ENCODE measurements around the gene HAPLN2.

HAPLN2 gene

GRCh38 chr1:156592910-156593660 is 26.1 kb upstream of the HAPLN2 start:
- WGBS (ENCODE audit: extremely low coverage, insufficient coverage, insufficient read length), result no CpG with 5 or more reads among the region's 8 CpGs
- H3K79me1 ChIP-seq (ENCODE audit: low read length), result peaks cover 6% of the 10 kb centered on the region
- H3K4me3 ChIP-seq (ENCODE audit: low read depth, low read length), result no peak overlapping the region
- no peaks in the 10 kb centered on the region for H3K27me3 ChIP-seq (ENCODE audit: insufficient read depth, low read length)
- peaks cover 3 to 8% of the 10 kb centered on the region in 2 experiments for H3K4me1 ChIP-seq (ENCODE audit: control insufficient read depth in 1 of 2, insufficient read depth in 2 of 2, low read length in 2 of 2)
- no peak for DNase-seq
- no peak overlapping the region for H3K4me2 ChIP-seq (ENCODE audit: low read length)
- H3K9ac ChIP-seq (ENCODE audit: low read length), result no peak overlapping the region
- no peak overlapping the region for H3K4ac ChIP-seq (ENCODE audit: low read depth, low read length)
- H2AK5ac ChIP-seq (ENCODE audit: low read length), result no peak overlapping the region
- peaks cover 6% of the 10 kb centered on the region for H3K79me2 ChIP-seq (ENCODE audit: control insufficient read depth, insufficient read depth, low read length, poor library complexity)
- H4K91ac ChIP-seq (ENCODE audit: low read depth, low read length), result no peak overlapping the region
- peaks cover 34 to 45% of the 10 kb centered on the region in 2 experiments for H3K36me3 ChIP-seq (ENCODE audit: control insufficient read depth in 1 of 2, insufficient read depth in 2 of 2, low read length in 2 of 2)
- no peaks in the 10 kb centered on the region for H3K9me3 ChIP-seq (ENCODE audit: insufficient read depth, low read depth, low read length)
- no peak overlapping the region for H3K23ac ChIP-seq (ENCODE audit: low read length)
- no peak overlapping the region for H4K12ac ChIP-seq (ENCODE audit: low read depth, low read length)
- no peak overlapping the region for H2BK12ac ChIP-seq (ENCODE audit: low read length)
- no peak overlapping the region for H4K8ac ChIP-seq (ENCODE audit: low read depth, low read length)
- no peak overlapping the region for H2BK5ac ChIP-seq (ENCODE audit: low read depth, low read length, poor library complexity)
- H3K18ac ChIP-seq (ENCODE audit: low read length), result no peak overlapping the region
- no peak overlapping the region for H2BK120ac ChIP-seq (ENCODE audit: insufficient read depth, low read length, poor library complexity)
- H2AFZ ChIP-seq (ENCODE audit: insufficient read depth, low read length, poor library complexity), result no peak overlapping the region
- H3K27ac ChIP-seq (ENCODE audit: low read depth, low read length), result no peak overlapping the region
- H3K14ac ChIP-seq (ENCODE audit: low read length), result no peak overlapping the region

- Histone ChIP-seq H3K9me3 (ENCODE audit: insufficient read depth, low read depth, low read length) (no peaks in the 10 kb centered on the region), H2BK5ac (ENCODE audit: low read depth, low read length, poor library complexity) (no peak overlapping the region), H4K8ac (ENCODE audit: low read depth, low read length) (no peak overlapping the region), H3K14ac (ENCODE audit: low read length) (no peak overlapping the region), H3K36me3 (ENCODE audit: control insufficient read depth in 1 of 2, insufficient read depth in 2 of 2, low read length in 2 of 2) (peaks cover 37 to 48% of the 10 kb centered on the region in 2 experiments), H3K4me1 (ENCODE audit: control insufficient read depth in 1 of 2, insufficient read depth in 2 of 2, low read length in 2 of 2) (peaks cover 3 to 8% of the 10 kb centered on the region in 2 experiments), H3K4ac (ENCODE audit: low read depth, low read length) (no peak overlapping the region), H2BK12ac (ENCODE audit: low read length) (no peak overlapping the region), H2AFZ (ENCODE audit: insufficient read depth, low read length, poor library complexity) (no peak overlapping the region), H3K23ac (ENCODE audit: low read length) (no peak overlapping the region), H3K9ac (ENCODE audit: low read length) (no peak overlapping the region), H3K79me1 (ENCODE audit: low read length) (peaks cover 6% of the 10 kb centered on the region), H3K4me3 (ENCODE audit: low read depth, low read length) (no peak overlapping the region), H3K79me2 (ENCODE audit: control insufficient read depth, insufficient read depth, low read length, poor library complexity) (peaks cover 6% of the 10 kb centered on the region), H2AK5ac (ENCODE audit: low read length) (no peak overlapping the region), H2BK120ac (ENCODE audit: insufficient read depth, low read length, poor library complexity) (no peak overlapping the region), H4K91ac (ENCODE audit: low read depth, low read length) (no peak overlapping the region), H4K12ac (ENCODE audit: low read depth, low read length) (no peak overlapping the region), H3K18ac (ENCODE audit: low read length) (no peak overlapping the region), H3K27ac (ENCODE audit: low read depth, low read length) (no peak overlapping the region), H3K27me3 (ENCODE audit: insufficient read depth, low read length) (no peaks in the 10 kb centered on the region), H3K4me2 (ENCODE audit: low read length) (no peak overlapping the region)
- no CpG with 5 or more reads among the region's 8 CpGs for WGBS (ENCODE audit: extremely low coverage, insufficient coverage, insufficient read length)
- DNase-seq, result no peak
Measured at GRCh38 chr1:156593661-156593989, 25.6 kb upstream of the HAPLN2 start.

DNA sequence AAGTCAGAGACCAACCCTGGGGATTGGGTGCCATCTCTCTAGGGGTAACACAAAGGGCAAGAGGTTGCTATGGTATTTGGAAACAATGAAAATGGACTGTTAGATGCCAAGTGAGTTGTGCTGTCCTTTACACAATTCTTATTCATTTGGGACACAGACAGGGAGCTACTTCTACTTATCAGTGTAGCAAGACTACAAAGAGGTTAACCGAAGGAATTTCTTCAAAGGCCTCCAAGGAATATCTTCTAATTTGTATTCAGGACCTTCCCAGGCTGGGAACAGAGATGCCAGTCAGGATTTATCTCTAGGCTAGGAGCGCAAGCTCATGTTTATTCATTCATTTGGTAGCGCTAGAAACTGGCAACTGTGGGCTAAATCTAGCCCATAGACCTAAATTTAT is 25.0 kb upstream of the HAPLN2 start:
- peaks cover 6% of the 10 kb centered on the region for H3K79me1 ChIP-seq (ENCODE audit: low read length)
- H3K4me2 ChIP-seq (ENCODE audit: low read length), result no peak overlapping the region
- no peak overlapping the region for H3K4me3 ChIP-seq (ENCODE audit: low read depth, low read length)
- no peak overlapping the region for H3K4ac ChIP-seq (ENCODE audit: low read depth, low read length)
- H3K18ac ChIP-seq (ENCODE audit: low read length), result no peak overlapping the region
- H3K9ac ChIP-seq (ENCODE audit: low read length), result no peak overlapping the region
- no peak overlapping the region for H3K27ac ChIP-seq (ENCODE audit: low read depth, low read length)
- no peak overlapping the region for H3K23ac ChIP-seq (ENCODE audit: low read length)
- no peak overlapping the region for H4K91ac ChIP-seq (ENCODE audit: low read depth, low read length)
- H4K12ac ChIP-seq (ENCODE audit: low read depth, low read length), result no peak overlapping the region
- no peak overlapping the region for H2BK5ac ChIP-seq (ENCODE audit: low read depth, low read length, poor library complexity)
- peaks cover 39 to 48% of the 10 kb centered on the region in 2 experiments for H3K36me3 ChIP-seq (ENCODE audit: control insufficient read depth in 1 of 2, insufficient read depth in 2 of 2, low read length in 2 of 2)
- no peak overlapping the region for H2BK12ac ChIP-seq (ENCODE audit: low read length)
- H3K79me2 ChIP-seq (ENCODE audit: control insufficient read depth, insufficient read depth, low read length, poor library complexity), result peaks cover 6% of the 10 kb centered on the region
- peaks cover 3 to 8% of the 10 kb centered on the region in 2 experiments for H3K4me1 ChIP-seq (ENCODE audit: control insufficient read depth in 1 of 2, insufficient read depth in 2 of 2, low read length in 2 of 2)
- no peak overlapping the region for H2AFZ ChIP-seq (ENCODE audit: insufficient read depth, low read length, poor library complexity)
- no peak overlapping the region for H4K8ac ChIP-seq (ENCODE audit: low read depth, low read length)
- no CpG with 5 or more reads among the region's 3 CpGs for WGBS (ENCODE audit: extremely low coverage, insufficient coverage, insufficient read length)
- no peaks in the 10 kb centered on the region for H3K9me3 ChIP-seq (ENCODE audit: insufficient read depth, low read depth, low read length)
- DNase-seq, result no peak
- no peak overlapping the region for H2BK120ac ChIP-seq (ENCODE audit: insufficient read depth, low read length, poor library complexity)
- H2AK5ac ChIP-seq (ENCODE audit: low read length), result no peak overlapping the region
- no peak overlapping the region for H3K14ac ChIP-seq (ENCODE audit: low read length)
- H3K27me3 ChIP-seq (ENCODE audit: insufficient read depth, low read length), result no peaks in the 10 kb centered on the region

- H3K4me1 ChIP-seq (ENCODE audit: control insufficient read depth in 1 of 2, insufficient read depth in 2 of 2, low read length in 2 of 2), result peaks cover 3 to 8% of the 10 kb centered on the region in 2 experiments
- H2AFZ ChIP-seq (ENCODE audit: insufficient read depth, low read length, poor library complexity), result no peak overlapping the region
- WGBS (ENCODE audit: extremely low coverage, insufficient coverage, insufficient read length), result no CpG with 5 or more reads among the region's 2 CpGs
Measured at GRCh38 chr1:156595016-156595415, 24.2 kb upstream of the HAPLN2 start.

More at GRCh38 chr1:156595016-156595415, 24.2 kb upstream of the HAPLN2 start:
- H3K79me2 ChIP-seq (ENCODE audit: control insufficient read depth, insufficient read depth, low read length, poor library complexity), result peaks cover 6% of the 10 kb centered on the region
- no peaks in the 10 kb centered on the region for H3K9me3 ChIP-seq (ENCODE audit: insufficient read depth, low read depth, low read length)
- H3K23ac ChIP-seq (ENCODE audit: low read length), result no peak overlapping the region
- no peak overlapping the region for H3K4me3 ChIP-seq (ENCODE audit: low read depth, low read length)
- H2BK12ac ChIP-seq (ENCODE audit: low read length), result no peak overlapping the region
- no peak overlapping the region for H2BK120ac ChIP-seq (ENCODE audit: insufficient read depth, low read length, poor library complexity)
- no peaks in the 10 kb centered on the region for H3K27me3 ChIP-seq (ENCODE audit: insufficient read depth, low read length)
- H4K91ac ChIP-seq (ENCODE audit: low read depth, low read length), result no peak overlapping the region
- H4K8ac ChIP-seq (ENCODE audit: low read depth, low read length), result no peak overlapping the region
- no peak overlapping the region for H3K14ac ChIP-seq (ENCODE audit: low read length)
- no peak overlapping the region for H3K18ac ChIP-seq (ENCODE audit: low read length)
- H2AK5ac ChIP-seq (ENCODE audit: low read length), result no peak overlapping the region
- no peak overlapping the region for H2BK5ac ChIP-seq (ENCODE audit: low read depth, low read length, poor library complexity)
- no peak overlapping the region for H3K4me2 ChIP-seq (ENCODE audit: low read length)
- H3K36me3 ChIP-seq (ENCODE audit: control insufficient read depth in 1 of 2, insufficient read depth in 2 of 2, low read length in 2 of 2), result peaks cover 39 to 48% of the 10 kb centered on the region in 2 experiments
- no peak overlapping the region for H3K27ac ChIP-seq (ENCODE audit: low read depth, low read length)
- H3K9ac ChIP-seq (ENCODE audit: low read length), result no peak overlapping the region
- no peak for DNase-seq
- H4K12ac ChIP-seq (ENCODE audit: low read depth, low read length), result no peak overlapping the region
- H3K79me1 ChIP-seq (ENCODE audit: low read length), result peaks cover 6% of the 10 kb centered on the region
- no peak overlapping the region for H3K4ac ChIP-seq (ENCODE audit: low read depth, low read length)
